Ishikawa (cell line): ENCODE measurements around the gene EMC9.

ENCODE experiments used
- CEBPB ChIP-seq: IDR thresholded peaks from 2 replicates; pipeline ENCODE4 v1.6.1; 2012
- CREB1 ChIP-seq: IDR thresholded peaks from 2 replicates; pipeline ENCODE4 v1.6.1; 2012; ENCODE audit warnings: low read depth
- EGR1 ChIP-seq: IDR thresholded peaks from 2 replicates; pipeline ENCODE4 v1.6.1; 2012
- EP300 ChIP-seq: IDR thresholded peaks from 2 replicates; pipeline ENCODE4 v1.6.1; 2012; ENCODE audit warnings: borderline replicate concordance
- FOXM1 ChIP-seq: IDR thresholded peaks from 2 replicates; pipeline ENCODE4 v1.6.1; 2012; ENCODE audit warnings: low read depth, borderline replicate concordance
- NFIC ChIP-seq: IDR thresholded peaks from 2 replicates; pipeline ENCODE4 v1.6.1; 2012
- RAD21 ChIP-seq: IDR thresholded peaks from 2 replicates; pipeline ENCODE4 v1.6.1; 2012; ENCODE audit warnings: low read depth
- TAF1 ChIP-seq: IDR thresholded peaks from 2 replicates; pipeline ENCODE4 v1.6.1; 2012; ENCODE audit warnings: low read depth, mild to moderate bottlenecking
- TCF12 ChIP-seq: IDR thresholded peaks from 2 replicates; pipeline ENCODE4 v1.6.1; 2012; ENCODE audit warnings: low read depth
- TEAD4 ChIP-seq: IDR thresholded peaks from 2 replicates; pipeline ENCODE4 v1.6.1; 2012
- YY1 ChIP-seq: IDR thresholded peaks from 2 replicates; pipeline ENCODE4 v1.6.1; 2012; ENCODE audit warnings: low read depth
- ZBTB7A ChIP-seq: IDR thresholded peaks from 2 replicates; pipeline ENCODE4 v1.6.1; 2012; ENCODE audit warnings: low read depth
- TF ChIP-seq, protein P1 (sequence below): IDR thresholded peaks from 2 replicates; pipeline ENCODE4 v1.6.1; 2012
- TF ChIP-seq, protein P2 (sequence below): IDR thresholded peaks from 2 replicates; pipeline ENCODE4 v1.6.1; 2012; ENCODE audit warnings: low read depth, mild to moderate bottlenecking
- TF ChIP-seq, protein P3 (sequence below): IDR thresholded peaks from 2 replicates; pipeline ENCODE4 v1.6.1; 2012

Gene EMC9

DNA sequence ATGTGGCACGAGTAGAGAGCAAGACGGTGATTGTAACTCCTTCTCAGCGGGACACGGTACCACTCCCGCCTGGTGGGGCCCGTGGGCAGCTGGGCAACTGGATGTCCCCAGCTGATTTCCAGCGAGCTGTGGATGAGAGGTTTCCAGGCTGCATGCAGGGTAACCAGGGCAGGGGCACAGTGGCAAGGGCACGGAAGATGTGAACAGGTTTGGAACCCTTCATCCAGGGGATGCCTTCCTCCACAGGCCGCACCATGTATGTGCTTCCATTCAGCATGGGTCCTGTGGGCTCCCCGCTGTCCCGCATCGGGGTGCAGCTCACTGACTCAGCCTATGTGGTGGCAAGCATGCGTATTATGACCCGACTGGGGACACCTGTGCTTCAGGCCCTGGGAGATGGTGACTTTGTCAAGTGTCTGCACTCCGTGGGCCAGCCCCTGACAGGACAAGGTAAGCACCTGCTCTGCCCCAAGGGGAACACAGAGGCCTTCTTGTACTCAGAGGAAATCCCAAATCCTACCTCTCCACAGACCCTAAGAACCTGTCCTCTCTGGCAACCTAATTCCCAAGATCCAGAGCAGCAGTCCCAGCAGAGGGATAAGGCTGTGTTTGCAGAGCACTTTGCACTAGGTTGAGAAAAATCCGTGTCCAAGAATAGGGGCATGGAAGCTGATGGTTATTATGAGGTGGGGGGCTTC, 43.0 kb downstream of the EMC9 start:
- TF ChIP-seq ZBTB7A: no peak
- TF ChIP-seq CREB1: no peak
- no peak for TF ChIP-seq TEAD4
- no peak for TF ChIP-seq TCF12
- TF ChIP-seq FOXM1: no peak
- no peak for TF ChIP-seq NFIC
- no peak for TF ChIP-seq RAD21
- TF ChIP-seq YY1: no peak
- TF ChIP-seq, protein P1, sequence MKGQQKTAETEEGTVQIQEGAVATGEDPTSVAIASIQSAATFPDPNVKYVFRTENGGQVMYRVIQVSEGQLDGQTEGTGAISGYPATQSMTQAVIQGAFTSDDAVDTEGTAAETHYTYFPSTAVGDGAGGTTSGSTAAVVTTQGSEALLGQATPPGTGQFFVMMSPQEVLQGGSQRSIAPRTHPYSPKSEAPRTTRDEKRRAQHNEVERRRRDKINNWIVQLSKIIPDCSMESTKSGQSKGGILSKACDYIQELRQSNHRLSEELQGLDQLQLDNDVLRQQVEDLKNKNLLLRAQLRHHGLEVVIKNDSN: no peak
- no peak for TF ChIP-seq TAF1
- no peak for TF ChIP-seq EP300

DNA sequence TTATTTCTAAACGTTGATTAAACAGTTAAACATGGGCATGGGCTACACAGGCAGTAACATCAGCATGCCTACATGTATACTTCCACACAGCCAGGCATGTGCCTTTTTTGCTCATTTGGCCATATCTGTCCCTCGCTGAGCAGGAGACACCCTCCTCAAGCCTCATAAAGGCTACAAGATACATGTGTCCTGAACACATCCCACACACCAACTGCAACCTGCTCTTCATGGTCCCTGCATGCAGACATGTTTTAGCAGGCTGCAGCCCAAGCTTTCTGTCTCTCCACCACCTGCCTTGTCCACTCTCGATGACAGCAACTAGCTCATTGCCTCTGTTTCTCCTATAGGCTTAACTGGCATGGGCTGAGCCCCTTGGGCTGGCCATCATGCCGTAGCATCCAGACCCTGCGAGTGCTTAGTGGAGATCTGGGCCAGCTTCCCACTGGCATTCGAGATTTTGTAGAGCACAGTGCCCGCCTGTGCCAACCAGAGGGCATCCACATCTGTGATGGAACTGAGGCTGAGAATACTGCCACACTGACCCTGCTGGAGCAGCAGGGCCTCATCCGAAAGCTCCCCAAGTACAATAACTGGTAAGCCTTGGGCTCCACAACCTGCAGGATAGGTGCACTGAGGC, 44.7 kb downstream of the EMC9 start:
- TF ChIP-seq FOXM1 (no peak), EGR1 (no peak), EP300 (no peak), YY1 (no peak), TAF1 (no peak), NFIC (no peak), ZBTB7A (no peak), TCF12 (no peak), CEBPB (no peak), RAD21 (no peak), TEAD4 (no peak), CREB1 (no peak)
- TF ChIP-seq, protein P2, sequence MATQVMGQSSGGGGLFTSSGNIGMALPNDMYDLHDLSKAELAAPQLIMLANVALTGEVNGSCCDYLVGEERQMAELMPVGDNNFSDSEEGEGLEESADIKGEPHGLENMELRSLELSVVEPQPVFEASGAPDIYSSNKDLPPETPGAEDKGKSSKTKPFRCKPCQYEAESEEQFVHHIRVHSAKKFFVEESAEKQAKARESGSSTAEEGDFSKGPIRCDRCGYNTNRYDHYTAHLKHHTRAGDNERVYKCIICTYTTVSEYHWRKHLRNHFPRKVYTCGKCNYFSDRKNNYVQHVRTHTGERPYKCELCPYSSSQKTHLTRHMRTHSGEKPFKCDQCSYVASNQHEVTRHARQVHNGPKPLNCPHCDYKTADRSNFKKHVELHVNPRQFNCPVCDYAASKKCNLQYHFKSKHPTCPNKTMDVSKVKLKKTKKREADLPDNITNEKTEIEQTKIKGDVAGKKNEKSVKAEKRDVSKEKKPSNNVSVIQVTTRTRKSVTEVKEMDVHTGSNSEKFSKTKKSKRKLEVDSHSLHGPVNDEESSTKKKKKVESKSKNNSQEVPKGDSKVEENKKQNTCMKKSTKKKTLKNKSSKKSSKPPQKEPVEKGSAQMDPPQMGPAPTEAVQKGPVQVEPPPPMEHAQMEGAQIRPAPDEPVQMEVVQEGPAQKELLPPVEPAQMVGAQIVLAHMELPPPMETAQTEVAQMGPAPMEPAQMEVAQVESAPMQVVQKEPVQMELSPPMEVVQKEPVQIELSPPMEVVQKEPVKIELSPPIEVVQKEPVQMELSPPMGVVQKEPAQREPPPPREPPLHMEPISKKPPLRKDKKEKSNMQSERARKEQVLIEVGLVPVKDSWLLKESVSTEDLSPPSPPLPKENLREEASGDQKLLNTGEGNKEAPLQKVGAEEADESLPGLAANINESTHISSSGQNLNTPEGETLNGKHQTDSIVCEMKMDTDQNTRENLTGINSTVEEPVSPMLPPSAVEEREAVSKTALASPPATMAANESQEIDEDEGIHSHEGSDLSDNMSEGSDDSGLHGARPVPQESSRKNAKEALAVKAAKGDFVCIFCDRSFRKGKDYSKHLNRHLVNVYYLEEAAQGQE: no peak
- TF ChIP-seq, protein P1: no peak
- TF ChIP-seq, protein P3, sequence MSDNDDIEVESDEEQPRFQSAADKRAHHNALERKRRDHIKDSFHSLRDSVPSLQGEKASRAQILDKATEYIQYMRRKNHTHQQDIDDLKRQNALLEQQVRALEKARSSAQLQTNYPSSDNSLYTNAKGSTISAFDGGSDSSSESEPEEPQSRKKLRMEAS: no peak

DNA sequence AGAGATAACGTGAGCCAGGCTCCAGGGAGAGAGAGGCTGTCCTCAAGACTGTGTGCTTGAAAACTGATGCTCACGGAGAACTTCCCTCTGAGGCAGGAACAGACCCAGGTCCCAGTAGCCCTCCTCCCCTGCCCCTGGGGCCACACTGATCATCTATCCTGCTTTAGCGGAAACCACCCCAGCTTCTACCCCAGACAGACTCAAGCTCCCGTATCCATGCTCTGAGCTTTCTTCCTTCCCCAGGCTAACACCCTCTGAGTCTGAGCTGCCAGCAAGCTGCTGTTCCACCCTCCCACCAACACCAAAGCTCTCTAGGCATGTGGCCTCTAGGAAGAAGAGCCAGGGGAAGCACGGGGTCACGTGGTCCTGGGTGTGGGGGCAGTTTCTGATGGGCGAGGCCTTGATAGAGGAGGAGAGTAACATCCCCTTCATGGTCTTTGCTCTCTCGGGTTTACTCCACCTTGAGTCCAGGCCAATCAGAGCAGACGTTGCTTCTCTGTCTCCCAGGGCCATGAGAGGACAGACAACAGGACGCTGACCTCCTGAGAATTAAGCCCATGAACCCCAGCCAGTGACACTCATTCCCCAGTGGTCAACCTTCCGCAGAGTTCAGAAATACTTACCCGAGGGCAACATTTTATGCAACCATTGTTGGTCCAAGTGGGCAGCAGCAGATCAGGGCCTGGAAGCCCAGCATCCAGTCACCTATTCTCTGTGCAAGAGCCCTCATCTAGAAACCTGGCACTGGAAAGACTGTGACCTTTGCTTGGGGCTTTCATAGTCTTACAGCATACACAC, 45.9 kb downstream of the EMC9 start:
- TF ChIP-seq, protein P1: no peak
- TF ChIP-seq YY1 (no peak), FOXM1 (no peak), EP300 (no peak), TAF1 (no peak), TEAD4 (no peak), EGR1 (no peak), TCF12 (no peak), CEBPB (no peak)
- TF ChIP-seq, protein P3: no peak

DNA sequence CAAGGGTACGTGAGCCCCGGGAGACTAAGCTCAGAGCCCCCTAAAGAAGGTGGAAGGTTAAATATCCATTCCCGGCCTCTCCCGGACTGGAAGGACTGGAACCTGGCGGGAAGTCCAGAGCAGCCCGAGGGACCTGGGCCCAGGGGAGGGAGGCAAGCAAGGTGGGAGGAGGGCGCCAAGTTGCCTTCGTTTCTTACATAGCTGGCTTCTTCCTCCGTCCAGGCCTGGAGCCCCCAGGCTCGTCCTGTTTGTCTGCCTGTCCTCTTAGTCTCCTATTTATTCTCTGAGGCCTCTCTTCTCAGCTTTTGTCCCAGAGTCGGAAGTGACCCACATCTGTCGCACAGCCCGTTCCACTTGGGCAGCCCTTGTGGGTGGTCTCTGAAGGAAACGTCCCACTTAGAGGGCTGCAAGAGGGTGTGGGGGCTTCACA, 46.5 kb downstream of the EMC9 start:
- no peak for TF ChIP-seq NFIC
- TF ChIP-seq ZBTB7A: no peak
- no peak for TF ChIP-seq RAD21
- no peak for TF ChIP-seq TCF12
- TF ChIP-seq TAF1: no peak
- TF ChIP-seq, protein P3: no peak
- no peak for TF ChIP-seq TEAD4
- no peak for TF ChIP-seq EGR1
- TF ChIP-seq, protein P2: no peak
